ENCODE data around the gene CAMKMT.

The CAMKMT gene

GRCh38 chr2:44684559-44684958, 322.8 kb downstream of the CAMKMT start:
- no peak for DNase-seq (ENCODE audit: low read depth in 3 of 3, low spot score in 1 of 3)

GRCh38 chr2:44686561-44686960, 324.8 kb downstream of the CAMKMT start:
- DNase-seq (ENCODE audit: low read depth in 3 of 3, low spot score in 1 of 3): no peak

- DNase-seq (ENCODE audit: low read depth in 3 of 3, low spot score in 1 of 3): no peak
These were observed 326.1 kb downstream of the CAMKMT start for GRCh38 chr2:44687686-44688455.

GRCh38 chr2:44688456-44689124, 326.8 kb downstream of the CAMKMT start:
- no peak for DNase-seq (ENCODE audit: low read depth in 3 of 3, low spot score in 1 of 3)

- no peak for DNase-seq (ENCODE audit: low read depth in 3 of 3, low spot score in 1 of 3)
These were observed 327.8 kb downstream of the CAMKMT start for GRCh38 chr2:44689516-44689915.

GRCh38 chr2:44691174-44691785, 329.5 kb downstream of the CAMKMT start:
- no peak for DNase-seq (ENCODE audit: low read depth in 3 of 3, low spot score in 1 of 3)

- no peak for DNase-seq (ENCODE audit: low read depth in 3 of 3, low spot score in 1 of 3)
These were observed 331.1 kb downstream of the CAMKMT start for GRCh38 chr2:44692821-44693220.

- no peak for DNase-seq (ENCODE audit: low read depth in 3 of 3, low spot score in 1 of 3)
These were observed 339.1 kb downstream of the CAMKMT start for GRCh38 chr2:44700824-44701223.

- no peak for DNase-seq (ENCODE audit: low read depth in 3 of 3, low spot score in 1 of 3)
These were observed 343.6 kb downstream of the CAMKMT start for GRCh38 chr2:44705356-44705755.

- no peak for DNase-seq (ENCODE audit: low read depth in 3 of 3, low spot score in 1 of 3)
These were observed 344.2 kb downstream of the CAMKMT start for GRCh38 chr2:44705876-44706480.

- DNase-seq (ENCODE audit: low read depth in 3 of 3, low spot score in 1 of 3): no peak
These were observed 345.2 kb downstream of the CAMKMT start for GRCh38 chr2:44706681-44707553.

GRCh38 chr2:44707945-44708660, 346.4 kb downstream of the CAMKMT start:
- DNase-seq (ENCODE audit: low read depth in 3 of 3, low spot score in 1 of 3): no peak

- DNase-seq (ENCODE audit: low read depth in 3 of 3, low spot score in 1 of 3): no peak
These were observed 346.9 kb downstream of the CAMKMT start for GRCh38 chr2:44708661-44709000.

- DNase-seq (ENCODE audit: low read depth in 3 of 3, low spot score in 1 of 3): no peak
These were observed 351.4 kb downstream of the CAMKMT start for GRCh38 chr2:44713170-44713569.

- no peak for DNase-seq (ENCODE audit: low read depth in 3 of 3, low spot score in 1 of 3)
These were observed 353.9 kb downstream of the CAMKMT start for GRCh38 chr2:44715671-44716081.

- DNase-seq (ENCODE audit: low read depth in 3 of 3, low spot score in 1 of 3): no peak
These were observed 354.4 kb downstream of the CAMKMT start for GRCh38 chr2:44716131-44716530.

- no peak for DNase-seq (ENCODE audit: low read depth in 3 of 3, low spot score in 1 of 3)
These were observed 356.7 kb downstream of the CAMKMT start for GRCh38 chr2:44718431-44718830.

GRCh38 chr2:44719562-44719961, 357.8 kb downstream of the CAMKMT start:
- no peak for DNase-seq (ENCODE audit: low read depth in 3 of 3, low spot score in 1 of 3)

GRCh38 chr2:44722026-44722625, 360.4 kb downstream of the CAMKMT start:
- DNase-seq (ENCODE audit: low read depth in 3 of 3, low spot score in 1 of 3): no peak

- no peak for DNase-seq (ENCODE audit: low read depth in 3 of 3, low spot score in 1 of 3)
These were observed 362.2 kb downstream of the CAMKMT start for GRCh38 chr2:44723921-44724320.
